ENCODE data around the gene TRIM38. TPM values are rescaled to one million over a fixed set of nuclear protein-coding genes. Genes with fewer than 3 reads are reported as not detected.

Gene TRIM38
- total RNA-seq, 4 donors from 2014 or later = 2.2 to 6.7 (median 4.6) TPM

GRCh38 chr6:25931411-25931709, 31.2 kb upstream of the TRIM38 start:
- DNase-seq (no peak), ATAC-seq (no peak)
- in situ Hi-C loops (cut with MboI; ENCODE audit: low sequenced_read_pairs in 4 of 4) = no loop called here
- Histone ChIP-seq H3K4me3 (no peak overlapping the region), H3K36me3 (no peaks in the 10 kb centered on the region), H3K27me3 (no peaks in the 10 kb centered on the region), H3K9me3 (no peaks in the 10 kb centered on the region), H3K4me1 (no peaks in the 10 kb centered on the region), H3K27ac (no peak overlapping the region)
- no peak for TF ChIP-seq POLR2A (IDR thresholded peaks at IDR 0.05)
- TF ChIP-seq CTCF (IDR thresholded peaks at IDR 0.05 in 4 of 5, conservative IDR thresholded peaks at IDR 0.05 in 1 of 5) = no peak
- intact Hi-C loops (cut with DNase I; ENCODE audit: low total_unique reads) = no loop called here

DNA sequence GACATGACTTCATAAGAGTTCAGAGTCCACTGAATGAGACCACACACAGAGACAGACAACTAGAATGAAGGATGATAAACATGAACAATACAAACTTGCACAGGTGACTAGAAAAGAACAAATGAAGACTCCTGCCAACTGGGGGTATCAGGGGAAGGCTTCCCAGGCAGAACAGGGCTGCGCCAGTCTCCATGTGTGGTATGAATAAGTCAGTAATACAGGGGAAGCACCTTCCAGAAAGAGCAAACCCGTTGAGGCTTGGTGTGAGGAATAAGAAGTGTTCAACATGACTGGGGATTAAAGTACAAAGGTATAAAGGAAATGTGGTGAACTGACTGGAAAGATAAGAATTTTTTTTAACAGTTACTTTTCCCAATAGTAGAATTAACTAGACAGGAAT, 28.4 kb upstream of the TRIM38 start:
- ATAC-seq (no peak), DNase-seq (no peak)
- no peaks in the 10 kb centered on the region for H3K4me1 ChIP-seq
- intact Hi-C loops (cut with DNase I; ENCODE audit: low total_unique reads) = no loop called here
- no peak overlapping the region for H3K27ac ChIP-seq
- TF ChIP-seq CTCF (IDR thresholded peaks at IDR 0.05 in 4 of 5, conservative IDR thresholded peaks at IDR 0.05 in 1 of 5) = no peak
- TF ChIP-seq POLR2A (IDR thresholded peaks at IDR 0.05) = no peak
- H3K27me3 ChIP-seq = no peaks in the 10 kb centered on the region
- no peak overlapping the region for H3K4me3 ChIP-seq
- H3K36me3 ChIP-seq = no peaks in the 10 kb centered on the region
- no peaks in the 10 kb centered on the region for H3K9me3 ChIP-seq
- in situ Hi-C loops (cut with MboI; ENCODE audit: low sequenced_read_pairs in 4 of 4) = no loop called here

- intact Hi-C loops (cut with DNase I; ENCODE audit: low total_unique reads) = no loop called here
- no peaks in the 10 kb centered on the region for H3K36me3 ChIP-seq
- ATAC-seq = no peak
- H3K4me1 ChIP-seq = no peaks in the 10 kb centered on the region
- DNase-seq = no peak
- in situ Hi-C loops (cut with MboI; ENCODE audit: low sequenced_read_pairs in 4 of 4) = no loop called here
- H3K27me3 ChIP-seq = no peaks in the 10 kb centered on the region
- H3K9me3 ChIP-seq = no peaks in the 10 kb centered on the region
- TF ChIP-seq CTCF (IDR thresholded peaks at IDR 0.05 in 4 of 5, conservative IDR thresholded peaks at IDR 0.05 in 1 of 5) = no peak
- TF ChIP-seq POLR2A (IDR thresholded peaks at IDR 0.05) = no peak
- H3K4me3 ChIP-seq = no peak overlapping the region
- H3K27ac ChIP-seq = no peak overlapping the region
Observed at GRCh38 chr6:25934735-25935313, 27.8 kb upstream of the TRIM38 start.

GRCh38 chr6:25935953-25936352, 26.6 kb upstream of the TRIM38 start:
- intact Hi-C loops (cut with DNase I; ENCODE audit: low total_unique reads) (no loop called here), in situ Hi-C loops (cut with MboI; ENCODE audit: low sequenced_read_pairs in 4 of 4) (no loop called here)
- H3K27ac ChIP-seq = no peak overlapping the region
- no peak for TF ChIP-seq CTCF (IDR thresholded peaks at IDR 0.05 in 4 of 5, conservative IDR thresholded peaks at IDR 0.05 in 1 of 5)
- TF ChIP-seq POLR2A (IDR thresholded peaks at IDR 0.05) = no peak
- no peaks in the 10 kb centered on the region for H3K4me1 ChIP-seq
- ATAC-seq (no peak), DNase-seq (no peak)
- H3K4me3 ChIP-seq = no peak overlapping the region
- no peaks in the 10 kb centered on the region for H3K27me3 ChIP-seq
- H3K36me3 ChIP-seq = no peaks in the 10 kb centered on the region
- no peaks in the 10 kb centered on the region for H3K9me3 ChIP-seq

- in situ Hi-C loops (cut with MboI; ENCODE audit: low sequenced_read_pairs in 4 of 4) = no loop called here
- no peaks in the 10 kb centered on the region for H3K9me3 ChIP-seq
- H3K27me3 ChIP-seq = no peaks in the 10 kb centered on the region
- H3K4me3 ChIP-seq = no peak overlapping the region
- no peaks in the 10 kb centered on the region for H3K36me3 ChIP-seq
- ATAC-seq (no peak), DNase-seq (no peak)
- no peak overlapping the region for H3K27ac ChIP-seq
- no peaks in the 10 kb centered on the region for H3K4me1 ChIP-seq
- TF ChIP-seq POLR2A (IDR thresholded peaks at IDR 0.05) = no peak
- no peak for TF ChIP-seq CTCF (IDR thresholded peaks at IDR 0.05 in 4 of 5, conservative IDR thresholded peaks at IDR 0.05 in 1 of 5)
- intact Hi-C loops (cut with DNase I; ENCODE audit: low total_unique reads) = no loop called here
Observed at GRCh38 chr6:25939593-25939992, 23.0 kb upstream of the TRIM38 start.
